ENCODE results near the gene EBI3. TPM values are rescaled to one million over a fixed set of nuclear protein-coding genes. Genes with fewer than 3 reads are reported as not detected.
"Not testable (repeated sequence)": the region's sequence is repeated elsewhere in the genome, so short reads cannot be mapped to it uniquely, and the experiment has no call there.

EBI3 gene
- total RNA-seq, 2 donors from 2014 or later: not detected

- no peak overlapping the region for H3K4me3 Mint-ChIP-seq
- no peaks in the 10 kb centered on the region for H3K9me3 Mint-ChIP-seq
Measured at GRCh38 chr19:4234862-4235201, 5.5 kb downstream of the EBI3 start.

GRCh38 chr19:4237510-4237909 is 8.2 kb downstream of the EBI3 start:
- H3K4me3 Mint-ChIP-seq; H3K27ac ChIP-seq (ENCODE audit: low read depth, low read length); DNase-seq; H3K9me3 ChIP-seq (ENCODE audit: control insufficient read depth, low read length); H3K4me1 ChIP-seq (ENCODE audit: control insufficient read depth, insufficient read depth, low read length); H3K27ac Mint-ChIP-seq; H3K36me3 Mint-ChIP-seq (ENCODE audit: low read depth); H3K4me3 ChIP-seq (ENCODE audit: low read length); H3K27me3 ChIP-seq (ENCODE audit: control insufficient read depth, insufficient read depth, low read length, poor library complexity, severe bottlenecking); H3K36me3 ChIP-seq (ENCODE audit: control insufficient read depth, insufficient read depth, low read length); H3K9ac ChIP-seq (ENCODE audit: extremely low read depth, low read length, poor library complexity, severe bottlenecking); H3K4me1 Mint-ChIP-seq: not testable (repeated sequence)
- 91 to 95% methylated on average over 15 to 16 of the region's 16 CpGs for WGBS, 2 experiments (ENCODE audit: insufficient coverage in 1 of 2, insufficient read length in 1 of 2)
- Mint-ChIP-seq H3K9me3 (peaks cover 12% of the 10 kb centered on the region), H3K27me3 (ENCODE audit: insufficient read depth) (peaks cover 10% of the 10 kb centered on the region)

More at GRCh38 chr19:4234862-4235201, 5.5 kb downstream of the EBI3 start:
- Histone ChIP-seq H3K36me3 (ENCODE audit: control insufficient read depth, insufficient read depth, low read length) (no peaks in the 10 kb centered on the region), H3K9ac (ENCODE audit: extremely low read depth, low read length, poor library complexity, severe bottlenecking) (no peak overlapping the region), H3K27me3 (ENCODE audit: control insufficient read depth, insufficient read depth, low read length, poor library complexity, severe bottlenecking) (no peaks in the 10 kb centered on the region), H3K4me1 (ENCODE audit: control insufficient read depth, insufficient read depth, low read length) (no peaks in the 10 kb centered on the region), H3K4me3 (ENCODE audit: low read length) (no peak overlapping the region), H3K27ac (ENCODE audit: low read depth, low read length) (no peak overlapping the region), H3K9me3 (ENCODE audit: control insufficient read depth, low read length) (no peaks in the 10 kb centered on the region)
- Mint-ChIP-seq H3K36me3 (ENCODE audit: low read depth) (no peaks in the 10 kb centered on the region), H3K27me3 (ENCODE audit: insufficient read depth) (peaks cover 5% of the 10 kb centered on the region), H3K27ac (no peak overlapping the region), H3K4me1 (no peaks in the 10 kb centered on the region)
- no peak for TF ChIP-seq CTCF (conservative IDR thresholded peaks at IDR 0.05)
- 88 to 90% methylated on average over 11 to 13 of the region's 13 CpGs for WGBS, 2 experiments (ENCODE audit: insufficient coverage in 1 of 2, insufficient read length in 1 of 2)
- no peak for DNase-seq

- Histone ChIP-seq H3K27me3 (ENCODE audit: control insufficient read depth, insufficient read depth, low read length, poor library complexity, severe bottlenecking) (no peaks in the 10 kb centered on the region), H3K9me3 (ENCODE audit: control insufficient read depth, low read length) (no peaks in the 10 kb centered on the region), H3K4me1 (ENCODE audit: control insufficient read depth, insufficient read depth, low read length) (no peaks in the 10 kb centered on the region), H3K36me3 (ENCODE audit: control insufficient read depth, insufficient read depth, low read length) (no peaks in the 10 kb centered on the region), H3K27ac (ENCODE audit: low read depth, low read length) (no peak overlapping the region), H3K4me3 (ENCODE audit: low read length) (no peak overlapping the region), H3K9ac (ENCODE audit: extremely low read depth, low read length, poor library complexity, severe bottlenecking) (no peak overlapping the region)
- H3K4me1 Mint-ChIP-seq: no peaks in the 10 kb centered on the region
- H3K4me3 Mint-ChIP-seq: no peak overlapping the region
- H3K36me3 Mint-ChIP-seq (ENCODE audit: low read depth): no peaks in the 10 kb centered on the region
- no peak for TF ChIP-seq CTCF (conservative IDR thresholded peaks at IDR 0.05)
- H3K27me3 Mint-ChIP-seq (ENCODE audit: insufficient read depth): peaks cover 12% of the 10 kb centered on the region
- WGBS, 2 experiments (ENCODE audit: insufficient coverage in 1 of 2, insufficient read length in 1 of 2): 92% methylated on average over 4 of the region's 4 CpGs; no CpG with 5 or more reads in 1 of the 2 experiments
- H3K27ac Mint-ChIP-seq: no peak overlapping the region
- peaks cover 13% of the 10 kb centered on the region for H3K9me3 Mint-ChIP-seq
- DNase-seq: no peak
Measured at GRCh38 chr19:4238831-4239230, 9.5 kb downstream of the EBI3 start.

- H3K4me3 ChIP-seq (ENCODE audit: low read length): no peak overlapping the region
- no peak overlapping the region for H3K4me3 Mint-ChIP-seq
- no peaks in the 10 kb centered on the region for H3K4me1 ChIP-seq (ENCODE audit: control insufficient read depth, insufficient read depth, low read length)
- no peaks in the 10 kb centered on the region for H3K4me1 Mint-ChIP-seq
- no peak for TF ChIP-seq CTCF (conservative IDR thresholded peaks at IDR 0.05)
- no peaks in the 10 kb centered on the region for H3K36me3 ChIP-seq (ENCODE audit: control insufficient read depth, insufficient read depth, low read length)
- no peaks in the 10 kb centered on the region for H3K9me3 ChIP-seq (ENCODE audit: control insufficient read depth, low read length)
- H3K9ac ChIP-seq (ENCODE audit: extremely low read depth, low read length, poor library complexity, severe bottlenecking): no peak overlapping the region
- no peaks in the 10 kb centered on the region for H3K27me3 ChIP-seq (ENCODE audit: control insufficient read depth, insufficient read depth, low read length, poor library complexity, severe bottlenecking)
- H3K27ac Mint-ChIP-seq: no peak overlapping the region
- no peak for DNase-seq
- H3K36me3 Mint-ChIP-seq (ENCODE audit: low read depth): no peaks in the 10 kb centered on the region
- WGBS, 2 experiments (ENCODE audit: insufficient coverage in 1 of 2, insufficient read length in 1 of 2): 80% methylated on average over 4 to 5 of the region's 5 CpGs
- peak overlapping the region; percentile 8 for H3K27ac ChIP-seq (ENCODE audit: low read depth, low read length)
- peaks cover 13% of the 10 kb centered on the region for H3K9me3 Mint-ChIP-seq
- peaks cover 7% of the 10 kb centered on the region for H3K27me3 Mint-ChIP-seq (ENCODE audit: insufficient read depth)
Measured at GRCh38 chr19:4241824-4242430, 12.6 kb downstream of the EBI3 start.

- H3K4me1 Mint-ChIP-seq; H3K4me1 ChIP-seq (ENCODE audit: control insufficient read depth, insufficient read depth, low read length); H3K4me3 ChIP-seq (ENCODE audit: low read length); H3K27ac ChIP-seq (ENCODE audit: low read depth, low read length); H3K27me3 Mint-ChIP-seq (ENCODE audit: insufficient read depth); H3K27ac Mint-ChIP-seq; H3K27me3 ChIP-seq (ENCODE audit: control insufficient read depth, insufficient read depth, low read length, poor library complexity, severe bottlenecking); H3K9me3 ChIP-seq (ENCODE audit: control insufficient read depth, low read length); DNase-seq; H3K9ac ChIP-seq (ENCODE audit: extremely low read depth, low read length, poor library complexity, severe bottlenecking): not testable (repeated sequence)
- H3K4me3 Mint-ChIP-seq: peak overlapping the region; percentile 84
- H3K36me3 Mint-ChIP-seq (ENCODE audit: low read depth): peaks cover 23% of the 10 kb centered on the region
- H3K36me3 ChIP-seq (ENCODE audit: control insufficient read depth, insufficient read depth, low read length): peaks cover 17% of the 10 kb centered on the region
- H3K9me3 Mint-ChIP-seq: peaks cover 13% of the 10 kb centered on the region
- WGBS, 2 experiments (ENCODE audit: insufficient coverage in 1 of 2, insufficient read length in 1 of 2): 89 to 98% methylated on average over 3 to 5 of the region's 6 CpGs
Measured at GRCh38 chr19:4245938-4246337, 16.6 kb downstream of the EBI3 start.
